ENCODE results near the gene GTSE1.
A peak's percentile ranks its signal among the peaks of the same experiment; 100 is the strongest.

GTSE1 gene

GRCh38 chr22:46354176-46354992 is 57.7 kb downstream of the GTSE1 start:
- DNase-seq, result no peak

GRCh38 chr22:46354993-46355305 is 58.3 kb downstream of the GTSE1 start:
- no peak for DNase-seq

GRCh38 chr22:46355369-46355995 is 58.8 kb downstream of the GTSE1 start:
- DNase-seq, result peak; percentile 91

- no peak for DNase-seq
Observed at GRCh38 chr22:46355996-46356471, 59.4 kb downstream of the GTSE1 start.

GRCh38 chr22:46356496-46357480 is 60.1 kb downstream of the GTSE1 start:
- DNase-seq, result no peak

- no peak for DNase-seq
Observed at GRCh38 chr22:46357711-46358520, 61.2 kb downstream of the GTSE1 start.

GRCh38 chr22:46358766-46359165 is 62.1 kb downstream of the GTSE1 start:
- DNase-seq, result no peak

GRCh38 chr22:46359362-46359761 is 62.7 kb downstream of the GTSE1 start:
- no peak for DNase-seq

GRCh38 chr22:46360097-46360496 is 63.4 kb downstream of the GTSE1 start:
- DNase-seq, result no peak

- DNase-seq, result no peak
Observed at GRCh38 chr22:46360891-46361290, 64.2 kb downstream of the GTSE1 start.

GRCh38 chr22:46361826-46362202 is 65.1 kb downstream of the GTSE1 start:
- DNase-seq, result no peak

GRCh38 chr22:46362203-46362933 is 65.7 kb downstream of the GTSE1 start:
- DNase-seq, result no peak

GRCh38 chr22:46362934-46363515 is 66.4 kb downstream of the GTSE1 start:
- DNase-seq, result no peak

GRCh38 chr22:46363611-46364321 is 67.1 kb downstream of the GTSE1 start:
- DNase-seq, result no peak

GRCh38 chr22:46364341-46365165 is 67.9 kb downstream of the GTSE1 start:
- DNase-seq, result no peak

- no peak for DNase-seq
Observed at GRCh38 chr22:46365166-46365624, 68.5 kb downstream of the GTSE1 start.

GRCh38 chr22:46366327-46366731 is 69.7 kb downstream of the GTSE1 start:
- DNase-seq, result no peak

- no peak for DNase-seq
Observed at GRCh38 chr22:46366801-46367706, 70.4 kb downstream of the GTSE1 start.

Data from eye (tissue), 1 donor.